HepG2 (cell line): Measurements from ENCODE around the gene FHIP2A. TPM values are rescaled to one million over a fixed set of nuclear protein-coding genes. Genes with fewer than 3 reads are reported as not detected.

ENCODE experiments used
- ATAC-seq: fragments of 200-7000 bp; cut with Tn5 transposase; 3 replicates; pipeline ENCODE4 v1.9.1; 2020; ENCODE audit warnings: mild to moderate bottlenecking, moderate library complexity
- BruUV-seq: library from RNA; stranded (reverse); fragments of 400-500 nt; replicated peaks from 2 replicates; lab custom pipeline; 2021; lab: Mats Ljungman, UMichigan
- CTCF ChIA-PET: fragments of 300-600 bp; formaldehyde crosslinking; extraction: SDS; loops from one replicate; lab custom pipeline; 2021; ENCODE audit warnings: low total read pairs, inconsistent platforms, low intra/inter-chr PET ratio; lab: Yijun Ruan, JAX
- POLR2A ChIA-PET: fragments of 350-600 bp; sonication (Branson Sonifier 250); formaldehyde crosslinking; loops from one replicate; lab custom pipeline; 2020; ENCODE audit warnings: antibody characterized with exemption, inconsistent platforms; lab: Yijun Ruan, JAX
- DNase-seq: peaks from one replicate; pipeline ENCODE4 v3.0.0-alpha.2; 2015; ENCODE audit warnings: low spot score
- FAIRE-seq: peaks from 3 replicates; lab custom pipeline; 2011; peaks lifted over from hg19 to GRCh38; lab: Jason Lieb, UNC
- H2AFZ ChIP-seq: one replicate; pipeline ENCODE4 v1.6.1; 2011; ENCODE audit warnings: low read length, inconsistent platforms
- H3K27ac ChIP-seq: fragments of 300-600 bp; 3 replicates; pipeline ENCODE4 v1.8.0; 2011; ENCODE audit warnings: mixed run types, mild to moderate bottlenecking, mixed read lengths, low read length, inconsistent platforms; ENCODE audit not compliant: insufficient read depth; ENCODE audit errors: extremely low read length
- H3K27me3 ChIP-seq, 2 experiments: fragments of 200-600 bp in 1 of 2; 2 replicates in 1 of 2; 3 replicates in 1 of 2; pipeline versions ENCODE4 v1.6.0 to v1.8.0; 2011; ENCODE audit warnings: low read length in 2 of 2, mild to moderate bottlenecking in 2 of 2, moderate library complexity in 2 of 2, inconsistent platforms in 1 of 2; ENCODE audit not compliant: insufficient read depth in 2 of 2, control insufficient read depth in 1 of 2
- H3K36me3 ChIP-seq, 2 experiments: fragments of 200-600 bp in 1 of 2; replicated peaks in 1 of 2; 2 replicates in 1 of 2; 3 replicates in 1 of 2; pipeline versions ENCODE4 v1.5.1 to v1.8.0; 2011; ENCODE audit warnings: low read length in 2 of 2, inconsistent platforms in 1 of 2; ENCODE audit not compliant: insufficient read depth in 2 of 2, control insufficient read depth in 1 of 2
- H3K4me1 ChIP-seq: 2 replicates; pipeline ENCODE4 v1.5.1; 2012; ENCODE audit warnings: low read length, inconsistent platforms; ENCODE audit not compliant: insufficient read depth
- H3K4me2 ChIP-seq: 2 replicates; pipeline ENCODE4 v1.6.0; 2011; ENCODE audit warnings: low read depth, low read length, inconsistent platforms
- H3K4me3 ChIP-seq, 3 experiments: fragments of 200-600 bp in 1 of 3; sonication (generic), shearing (Covaris generic) in 1 of 3; replicated peaks in 1 of 3; 2 replicates each; pipeline ENCODE4 v1.5.1; 2011 to 2016; ENCODE audit warnings: low read length in 3 of 3, inconsistent platforms in 2 of 3, low read depth in 2 of 3, mild to moderate bottlenecking in 2 of 3, control low read depth in 1 of 3, mixed read lengths in 1 of 3; ENCODE audit not compliant: insufficient read depth in 1 of 3
- H3K79me2 ChIP-seq: one replicate; pipeline ENCODE4 v1.6.1; 2011; ENCODE audit warnings: low read length, inconsistent platforms; ENCODE audit not compliant: insufficient read depth
- H3K9ac ChIP-seq: 2 replicates; pipeline ENCODE4 v1.6.0; 2011; ENCODE audit warnings: mild to moderate bottlenecking, low read depth, low read length, inconsistent platforms; ENCODE audit not compliant: insufficient read depth
- H3K9me3 ChIP-seq: 2 replicates; pipeline ENCODE4 v1.5.1; 2012; ENCODE audit warnings: mild to moderate bottlenecking, low read length
- H4K20me1 ChIP-seq: 2 replicates; pipeline ENCODE4 v1.6.0; 2011; ENCODE audit warnings: inconsistent platforms, mild to moderate bottlenecking, low read length, moderate library complexity; ENCODE audit not compliant: insufficient read depth
- HOXA9 ChIP-seq: sonication (generic); formaldehyde crosslinking; IDR thresholded peaks from 2 replicates; pipeline ENCODE4 v1.8.1; 2022; ENCODE audit warnings: missing genetic modification reagents, mild to moderate bottlenecking, moderate library complexity, borderline replicate concordance
- IKZF4 ChIP-seq: sonication (generic); formaldehyde crosslinking; IDR thresholded peaks from 2 replicates; pipeline ENCODE4 v1.5.1; 2020; ENCODE audit warnings: borderline replicate concordance, mild to moderate bottlenecking, low read depth, missing genetic modification reagents; ENCODE audit errors: not compliant biosample characterization
- MZF1 ChIP-seq: sonication (generic); formaldehyde crosslinking; IDR thresholded peaks from 2 replicates; pipeline ENCODE4 v1.8.1; 2023; ENCODE audit warnings: mild to moderate bottlenecking, missing genetic modification reagents, borderline replicate concordance
- ZBED4 ChIP-seq: sonication (generic); formaldehyde crosslinking; IDR thresholded peaks from 2 replicates; pipeline ENCODE4 v1.4.0; 2020; ENCODE audit warnings: missing genetic modification reagents, borderline replicate concordance
- ZEB1 ChIP-seq: IDR thresholded peaks from 2 replicates; pipeline ENCODE4 v1.6.1; 2012; ENCODE audit warnings: mild to moderate bottlenecking, low read depth, inconsistent platforms; ENCODE audit not compliant: insufficient replicate concordance
- ZNF234 ChIP-seq: sonication (generic); formaldehyde crosslinking; conservative IDR thresholded peaks from 2 replicates; pipeline ENCODE4 v1.5.1; 2020; ENCODE audit warnings: mild to moderate bottlenecking, missing genetic modification reagents
- ZNF431 ChIP-seq: sonication (generic); formaldehyde crosslinking; IDR thresholded peaks from 2 replicates; pipeline ENCODE4 v1.9.0; 2022; ENCODE audit warnings: missing genetic modification reagents, low read depth, mild to moderate bottlenecking, borderline replicate concordance
- ZNF550 ChIP-seq: sonication (generic); formaldehyde crosslinking; IDR thresholded peaks from 2 replicates; pipeline ENCODE4 v1.4.0; 2020; ENCODE audit warnings: mild to moderate bottlenecking, missing genetic modification reagents, borderline replicate concordance
- ZNF609 ChIP-seq: sonication (generic); formaldehyde crosslinking; IDR thresholded peaks from 2 replicates; pipeline ENCODE4 v1.4.0; 2020; ENCODE audit warnings: mild to moderate bottlenecking, missing genetic modification reagents, borderline replicate concordance
- in situ Hi-C: cut with HindIII; loops from 2 replicates; pipeline ENCODE4 v1.10.0; 2017; ENCODE audit warnings: low pct_unique_long_range_greater_than_20kb; ENCODE audit not compliant: extremely low pct_ligation_motif_present
- intact Hi-C: fragments of 100-400 bp; cut with micrococcal nuclease; formaldehyde crosslinking; loops from one replicate; pipeline ENCODE4 v1.10.0; 2022; ENCODE audit not compliant: unreplicated experiment
- polyA plus RNA-seq, 8 experiments: library from polyadenylated mRNA; depleted of rRNA in 3 of 8; stranded (reverse) in 7 of 8; unstranded in 1 of 8; fragments of >200 nt; fragmentation: Illumina TruSeq in 4 of 8; extraction: Trizol in 4 of 8; gene quantifications; 2 replicates each; pipeline versions ENCODE4 v1.2.1 to v1.2.3, GENCODE V29; 2011 to 2016; ENCODE audit warnings: low read depth in 4 of 8, missing spikeins in 1 of 8, mixed read lengths in 1 of 8; ENCODE audit not compliant: insufficient read depth in 1 of 8
- total RNA-seq, 5 experiments: library from RNA; depleted of rRNA; stranded (reverse); fragments of >200 nt; fragmentation: Illumina TruSeq; extraction: Trizol; gene quantifications; 2 replicates each; pipeline ENCODE4 v1.2.3, GENCODE V29; 2016; ENCODE audit warnings: low read depth in 1 of 5
- TF ChIP-seq, protein P1 (sequence below): sonication (generic); formaldehyde crosslinking; IDR thresholded peaks from 2 replicates; pipeline ENCODE4 v1.8.0; 2022; ENCODE audit warnings: mild to moderate bottlenecking, missing genetic modification reagents
- TF ChIP-seq, protein P2 (sequence below): sonication (generic); formaldehyde crosslinking; IDR thresholded peaks from 2 replicates; pipeline ENCODE4 v1.5.0; 2020; ENCODE audit warnings: missing genetic modification reagents

The FHIP2A gene
- total and polyA plus RNA-seq, 2 of the 13 experiments (the other 11 are each of a cell fraction or from before 2014, with no cell fraction given): 6.5 to 8.3 TPM

DNA sequence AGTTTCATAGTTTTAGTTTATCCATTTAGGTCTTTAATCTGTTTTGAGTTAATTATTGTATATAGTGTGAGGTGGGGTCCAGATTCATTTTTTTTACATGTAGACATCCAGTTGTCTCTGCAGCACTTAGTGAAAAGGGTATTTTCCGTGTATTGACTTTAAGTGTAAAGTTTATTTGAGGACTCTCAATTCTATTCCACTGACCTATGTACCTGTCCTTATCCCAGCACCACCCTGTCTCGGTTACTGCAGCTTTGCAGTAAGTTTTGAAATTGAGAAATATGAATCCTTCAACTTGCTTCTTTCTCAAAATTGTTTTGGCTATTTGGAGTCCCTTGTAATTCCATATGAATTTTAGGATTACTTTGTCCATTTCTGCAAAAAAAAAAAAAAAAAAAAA is 29.8 kb downstream of the FHIP2A start (continued):
- TF ChIP-seq ZBED4 (CRISPR knock-in tag) (no peak), ZEB1 (no peak), IKZF4 (CRISPR knock-in tag) (no peak)
- TF ChIP-seq, all 625 proteins: peak for 0

DNA sequence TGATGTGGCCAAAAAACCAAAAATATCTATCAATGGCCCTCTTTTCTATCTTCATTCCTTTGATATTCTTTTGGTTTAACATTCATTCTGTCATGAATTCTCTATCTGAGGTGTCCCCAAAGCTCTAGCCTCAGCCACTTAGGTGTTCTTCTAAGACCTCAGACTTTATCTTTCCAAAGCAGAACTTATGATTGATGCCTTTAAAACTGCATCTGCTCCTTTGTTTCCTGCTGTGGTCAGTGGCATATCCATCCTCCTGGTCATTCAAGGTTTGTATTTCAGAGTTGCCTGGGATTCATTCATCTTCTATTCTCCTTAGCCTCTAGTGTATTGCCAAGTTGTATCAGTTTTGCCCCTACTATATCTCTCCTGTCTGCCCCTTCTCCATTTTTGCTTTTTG is 30.6 kb downstream of the FHIP2A start:
- H3K36me3 ChIP-seq: peaks cover 6 to 56% of the 10 kb centered on the region in 2 experiments; a peak in 4 of 5 replicates
- FAIRE-seq: no peak
- TF ChIP-seq, protein P1, sequence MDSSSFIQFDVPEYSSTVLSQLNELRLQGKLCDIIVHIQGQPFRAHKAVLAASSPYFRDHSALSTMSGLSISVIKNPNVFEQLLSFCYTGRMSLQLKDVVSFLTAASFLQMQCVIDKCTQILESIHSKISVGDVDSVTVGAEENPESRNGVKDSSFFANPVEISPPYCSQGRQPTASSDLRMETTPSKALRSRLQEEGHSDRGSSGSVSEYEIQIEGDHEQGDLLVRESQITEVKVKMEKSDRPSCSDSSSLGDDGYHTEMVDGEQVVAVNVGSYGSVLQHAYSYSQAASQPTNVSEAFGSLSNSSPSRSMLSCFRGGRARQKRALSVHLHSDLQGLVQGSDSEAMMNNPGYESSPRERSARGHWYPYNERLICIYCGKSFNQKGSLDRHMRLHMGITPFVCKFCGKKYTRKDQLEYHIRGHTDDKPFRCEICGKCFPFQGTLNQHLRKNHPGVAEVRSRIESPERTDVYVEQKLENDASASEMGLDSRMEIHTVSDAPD (CRISPR knock-in tag): no peak
- TF ChIP-seq, protein P2, sequence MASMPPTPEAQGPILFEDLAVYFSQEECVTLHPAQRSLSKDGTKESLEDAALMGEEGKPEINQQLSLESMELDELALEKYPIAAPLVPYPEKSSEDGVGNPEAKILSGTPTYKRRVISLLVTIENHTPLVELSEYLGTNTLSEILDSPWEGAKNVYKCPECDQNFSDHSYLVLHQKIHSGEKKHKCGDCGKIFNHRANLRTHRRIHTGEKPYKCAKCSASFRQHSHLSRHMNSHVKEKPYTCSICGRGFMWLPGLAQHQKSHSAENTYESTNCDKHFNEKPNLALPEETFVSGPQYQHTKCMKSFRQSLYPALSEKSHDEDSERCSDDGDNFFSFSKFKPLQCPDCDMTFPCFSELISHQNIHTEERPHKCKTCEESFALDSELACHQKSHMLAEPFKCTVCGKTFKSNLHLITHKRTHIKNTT (CRISPR knock-in tag): no peak
- TF ChIP-seq MZF1 (CRISPR knock-in tag) (no peak), ZNF431 (CRISPR knock-in tag) (no peak), ZNF550 (CRISPR knock-in tag) (no peak), ZNF234 (CRISPR knock-in tag) (no peak), ZNF609 (no peak), HOXA9 (CRISPR knock-in tag) (no peak)

More for the DNA sequence above, 30.6 kb downstream of the FHIP2A start:
- H3K4me3 ChIP-seq: no peak overlapping the region
- ATAC-seq (no peak), DNase-seq (no peak)
- H3K27ac ChIP-seq: no peak overlapping the region
- no peaks in the 10 kb centered on the region for H3K27me3 ChIP-seq
- POLR2A ChIA-PET: no interaction called here
- CTCF ChIA-PET: no interaction called here
- in situ Hi-C loops (no loop called here), intact Hi-C loops (no loop called here)
- no peak overlapping the region for H3K4me2 ChIP-seq
- no peaks in the 10 kb centered on the region for H3K79me2 ChIP-seq
- H4K20me1 ChIP-seq: no peaks in the 10 kb centered on the region
- 0 out of 2 replicates have a peak, but pooled peaks cover 8% of the 10 kb centered on the region for H3K4me1 ChIP-seq
- H3K9me3 ChIP-seq: no peaks in the 10 kb centered on the region
- no TSS peak for BruUV-seq
- H2AFZ ChIP-seq: no peak overlapping the region
- no peak overlapping the region for H3K9ac ChIP-seq
